ENCODE measurements around the gene NPAS4. TPM values are rescaled to one million over a fixed set of nuclear protein-coding genes. Genes with fewer than 3 reads are reported as not detected.
"Not testable (repeated sequence)": the region's sequence is repeated elsewhere in the genome, so short reads cannot be mapped to it uniquely, and the experiment has no call there.

NPAS4 gene
- total and polyA plus RNA-seq, 2 of the 4 experiments (the other 2 are of a cell fraction) = under 0.01 to 0.77 TPM

GRCh38 chr11:66440940-66441282 lies 20.1 kb downstream of the NPAS4 start:
- dilution Hi-C loops (cut with HindIII; ENCODE audit: low sequenced_read_pairs, unreplicated experiment); POLR2A ChIA-PET (ENCODE audit: unreplicated experiment); intact Hi-C loops (cut with micrococcal nuclease); H3K27ac ChIP-seq (ENCODE audit: insufficient read depth, low read length); H3K4me3 ChIP-seq (ENCODE audit: insufficient read depth, low read depth, low read length); H2BK20ac ChIP-seq (ENCODE audit: low read depth, low read length); H3K9me3 ChIP-seq (ENCODE audit: control insufficient read depth, insufficient read depth, low read length); H3K36me3 ChIP-seq (ENCODE audit: control insufficient read depth, insufficient read depth, low read length); H2AK5ac ChIP-seq (ENCODE audit: low read depth, low read length); BruUV-seq (replicated peaks); H4K8ac ChIP-seq (ENCODE audit: low read depth in 2 of 2, low read length in 2 of 2); H3K18ac ChIP-seq (ENCODE audit: low read depth, low read length); H3K9me1 ChIP-seq (ENCODE audit: insufficient read depth, low read length); in situ Hi-C loops (cut with MboI; ENCODE audit: low sequenced_read_pairs); CTCF ChIA-PET; H3K4me2 ChIP-seq (ENCODE audit: low read depth, low read length); H2AFZ ChIP-seq (replicated peaks; ENCODE audit: low read length, poor library complexity); H4K20me1 ChIP-seq (ENCODE audit: insufficient read depth, low read length); H3K4ac ChIP-seq (ENCODE audit: low read depth, low read length); H3K23ac ChIP-seq (ENCODE audit: low read depth, low read length); DNase-seq; H3K27me3 ChIP-seq (ENCODE audit: control insufficient read depth, insufficient read depth, low read length); H2BK120ac ChIP-seq (ENCODE audit: low read depth, low read length); H2AK9ac ChIP-seq (replicated peaks; ENCODE audit: low read depth, low read length, poor library complexity); H3K14ac ChIP-seq (replicated peaks; ENCODE audit: low read depth, low read length); H2BK15ac ChIP-seq (ENCODE audit: low read depth, low read length); H3K9ac ChIP-seq (ENCODE audit: low read depth, low read length); H3K56ac ChIP-seq (ENCODE audit: extremely low read depth, insufficient read depth, low read length); ATAC-seq (ENCODE audit: low read depth); H4K91ac ChIP-seq (ENCODE audit: insufficient read depth, low read depth, low read length); H4K5ac ChIP-seq (ENCODE audit: low read depth, low read length); H2BK5ac ChIP-seq (ENCODE audit: low read depth, low read length, poor library complexity, severe bottlenecking): not testable (repeated sequence)
- peaks cover 7 to 18% of the 10 kb centered on the region in 2 experiments for H3K79me1 ChIP-seq (ENCODE audit: low read depth in 1 of 2, low read length in 2 of 2)
- WGBS, 2 experiments (ENCODE audit: extremely low coverage in 2 of 2, insufficient read length in 1 of 2) = no CpG with 5 or more reads among the region's 27 CpGs
- peaks cover 11% of the 10 kb centered on the region for H3K4me1 ChIP-seq (ENCODE audit: control insufficient read depth, insufficient read depth, low read length)
